Islet precursor cell (in vitro differentiated cells): ENCODE results near the gene CAMKMT.

ENCODE experiments used
- DNase-seq: peaks from one replicate; pipeline ENCODE4 v3.0.0-alpha.2; 2018

CAMKMT gene

GRCh38 chr2:44807201-44808025 is 445.7 kb downstream of the CAMKMT start:
- no peak for DNase-seq

- DNase-seq: no peak
Observed at GRCh38 chr2:44810892-44811530, 449.3 kb downstream of the CAMKMT start.

GRCh38 chr2:44813165-44813564 is 451.4 kb downstream of the CAMKMT start:
- no peak for DNase-seq

- DNase-seq: no peak
Observed at GRCh38 chr2:44813658-44814057, 451.9 kb downstream of the CAMKMT start.

GRCh38 chr2:44817256-44817655 is 455.5 kb downstream of the CAMKMT start:
- DNase-seq: no peak

GRCh38 chr2:44817673-44818335 is 456.1 kb downstream of the CAMKMT start:
- DNase-seq: no peak

GRCh38 chr2:44819061-44819460 is 457.3 kb downstream of the CAMKMT start:
- no peak for DNase-seq

GRCh38 chr2:44821500-44821899 is 459.8 kb downstream of the CAMKMT start:
- DNase-seq: no peak

GRCh38 chr2:44822174-44822573 is 460.4 kb downstream of the CAMKMT start:
- no peak for DNase-seq
